ENCODE data around the gene CMPK1.

DNA sequence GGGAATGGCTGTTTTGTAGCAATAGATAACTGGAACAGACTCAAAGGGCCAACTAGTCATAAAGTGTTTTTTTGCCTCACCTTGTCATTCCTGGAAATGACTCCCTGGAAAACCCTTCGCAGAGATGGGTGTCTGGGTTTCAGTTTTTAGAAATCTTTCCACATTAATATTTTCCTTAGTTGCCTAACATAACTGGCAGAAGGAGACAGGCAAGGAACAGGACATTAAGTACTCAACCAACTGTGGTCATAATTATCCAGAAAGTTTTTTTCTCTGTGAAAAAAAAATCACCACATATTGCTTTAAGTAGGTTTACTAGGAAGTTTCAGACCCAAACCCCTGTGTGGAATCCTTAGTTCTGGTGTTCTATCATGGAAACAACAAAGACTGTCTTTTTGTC lies 3.4 kb upstream of the CMPK1 start:
- TF ChIP-seq ZNF274 (IDR thresholded peaks at IDR 0.05; ENCODE audit: low read depth, low read length) (no peak), YY1 (IDR thresholded peaks at IDR 0.05; ENCODE audit: insufficient read depth, insufficient read length) (no peak), SUZ12 (IDR thresholded peaks at IDR 0.05; ENCODE audit: extremely low read depth, insufficient read depth, insufficient read length) (no peak)
